PC-3 (cell line): ENCODE results near the gene STXBP5L. TPM values are rescaled to one million over a fixed set of nuclear protein-coding genes. Genes with fewer than 3 reads are reported as not detected.

ENCODE experiments used
- ATAC-seq: fragments of 200-7000 bp; cut with Tn5 transposase; 2 replicates; pipeline ENCODE4 v1.9.1; 2020; ENCODE audit warnings: mild to moderate bottlenecking, moderate library complexity
- BruUV-seq: library from RNA; stranded (reverse); fragments of 400-500 nt; replicated peaks from 2 replicates; lab custom pipeline; 2021; lab: Mats Ljungman, UMichigan
- CTCF ChIA-PET: fragments of 300-600 bp; sonication (Branson Sonifier 250); formaldehyde crosslinking; loops from one replicate; lab custom pipeline; 2022; ENCODE audit warnings: antibody characterized with exemption; lab: Charles Lee
- POLR2A ChIA-PET: fragments of 300-600 bp; sonication (Branson Sonifier 250); formaldehyde crosslinking; loops from one replicate; lab custom pipeline; 2022; ENCODE audit warnings: antibody characterized with exemption; ENCODE audit not compliant: unreplicated experiment; lab: Charles Lee
- DNase-seq: peaks from one replicate; pipeline ENCODE4 v3.0.0-alpha.2; 2015
- H2AFZ ChIP-seq: fragments of 300-600 bp; sonication (generic); 2 replicates; pipeline ENCODE4 v1.6.0; 2016; ENCODE audit warnings: antibody characterized with exemption, low read length
- H3F3A ChIP-seq: fragments of 300-600 bp; sonication (generic); one replicate; pipeline ENCODE4 v1.6.0; 2017; ENCODE audit warnings: antibody characterized with exemption, low read length, control low read depth, mild to moderate bottlenecking; ENCODE audit not compliant: unreplicated experiment
- H3K27ac ChIP-seq: fragments of 300-600 bp; sonication (generic); 2 replicates; pipeline ENCODE4 v1.5.1; 2016; ENCODE audit warnings: mild to moderate bottlenecking, low read length
- H3K27me3 ChIP-seq: fragments of 300-600 bp; sonication (generic); 2 replicates; pipeline ENCODE4 v1.6.1; 2016; ENCODE audit warnings: low read length, mixed read lengths
- H3K36me3 ChIP-seq: fragments of 300-600 bp; sonication (generic); 2 replicates; pipeline ENCODE4 v1.6.1; 2016; ENCODE audit warnings: low read depth, mixed run types, low read length, mixed read lengths
- H3K4me1 ChIP-seq: fragments of 300-600 bp; sonication (generic); 2 replicates; pipeline ENCODE4 v1.5.1; 2016; ENCODE audit warnings: low read length; ENCODE audit not compliant: insufficient read depth
- H3K4me2 ChIP-seq: fragments of 300-600 bp; sonication (generic); 2 replicates; pipeline ENCODE4 v1.6.0; 2016; ENCODE audit warnings: low read length
- H3K4me3 ChIP-seq: fragments of 300-600 bp; sonication (generic); 2 replicates; pipeline ENCODE4 v1.5.1; 2016; ENCODE audit warnings: mild to moderate bottlenecking, low read length, mixed read lengths
- H3K79me2 ChIP-seq: fragments of 300-600 bp; sonication (generic); 2 replicates; pipeline ENCODE4 v1.6.1; 2017; ENCODE audit warnings: low read length, mixed read lengths
- H3K9ac ChIP-seq: fragments of 300-600 bp; sonication (generic); 2 replicates; pipeline ENCODE4 v1.6.0; 2016; ENCODE audit warnings: mild to moderate bottlenecking, low read length
- H3K9me2 ChIP-seq: fragments of 300-600 bp; sonication (generic); replicated peaks from 2 replicates; pipeline ENCODE4 v1.6.1; 2016; ENCODE audit warnings: mixed run types, low read length, mixed read lengths
- H3K9me3 ChIP-seq: fragments of 300-600 bp; sonication (generic); 2 replicates; pipeline ENCODE4 v1.6.1; 2016; ENCODE audit warnings: low read length, mixed read lengths
- H4K20me1 ChIP-seq: fragments of 300-600 bp; sonication (generic); 2 replicates; pipeline ENCODE4 v1.6.1; 2016; ENCODE audit warnings: low read length, mixed read lengths
- CTCF ChIP-seq: fragments of 300-600 bp; sonication (generic); conservative IDR thresholded peaks from 2 replicates; pipeline ENCODE4 v1.5.1; 2017; ENCODE audit warnings: antibody characterized with exemption, low read depth, mild to moderate bottlenecking, low read length
- EZH2 ChIP-seq: fragments of 300-600 bp; sonication (generic); IDR thresholded peaks from one replicate; pipeline ENCODE4 v1.6.1; 2017; ENCODE audit warnings: antibody characterized with exemption, mild to moderate bottlenecking, low read length; ENCODE audit not compliant: unreplicated experiment
- EZH2phosphoT487 ChIP-seq: fragments of 300-600 bp; sonication (generic); IDR thresholded peaks from 2 replicates; pipeline ENCODE4 v1.6.1; 2018; ENCODE audit warnings: mild to moderate bottlenecking, antibody characterized with exemption, low read length, borderline replicate concordance
- intact Hi-C: fragments of 100-400 bp; cut with micrococcal nuclease; formaldehyde crosslinking; loops from 2 replicates; pipeline ENCODE4 v1.9.0; 2023
- total RNA-seq: library from RNA; depleted of rRNA; stranded (reverse); fragments of >200 nt; gene quantifications from 2 replicates; pipeline ENCODE4 v1.2.3, GENCODE V29; 2014

The STXBP5L gene
- total RNA-seq, 1 experiment from 2014 or later: not detected

DNA sequence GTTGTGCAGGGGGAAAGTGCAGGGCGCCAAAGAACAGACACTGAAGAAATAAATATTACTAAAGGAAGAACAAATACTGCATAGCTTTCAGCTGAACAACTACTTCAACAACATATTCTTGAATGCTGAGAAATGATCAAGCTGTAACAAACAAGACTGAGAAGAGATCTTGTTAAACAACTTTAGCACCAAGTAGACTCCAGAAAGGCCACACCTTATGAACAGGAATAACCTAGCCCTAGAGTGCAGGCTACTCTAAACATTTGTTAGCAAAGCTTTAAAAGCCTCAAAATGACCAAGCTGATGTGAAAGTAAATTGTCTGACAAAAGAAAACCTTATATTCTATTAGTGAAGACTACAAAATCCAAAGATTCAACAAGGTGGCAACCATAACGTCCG lies 554.6 kb downstream of the STXBP5L start:
- Histone ChIP-seq H3K79me2 (no peaks in the 10 kb centered on the region), H2AFZ (no peak overlapping the region), H3K36me3 (peaks cover 47% of the 10 kb centered on the region), H3K4me3 (no peak overlapping the region), H3K27me3 (no peaks in the 10 kb centered on the region), H4K20me1 (no peaks in the 10 kb centered on the region), H3K9me2 (no peaks in the 10 kb centered on the region), H3K9me3 (no peaks in the 10 kb centered on the region), H3K4me2 (no peak overlapping the region), H3K4me1 (peaks cover 5% of the 10 kb centered on the region; the same call in 1 of the 2 replicates), H3F3A (no peaks in the 10 kb centered on the region), H3K27ac (no peak overlapping the region), H3K9ac (no peak overlapping the region)
- intact Hi-C loops: loop anchor here (2.0 kb wide), 1 partner anchor 20 kb away; no protein-coding TSS in a partner anchor
- ATAC-seq (no peak), DNase-seq (no peak)
- ChIA-PET POLR2A (no interaction called here), CTCF (no interaction called here)
- no peak for TF ChIP-seq CTCF
- no peak for TF ChIP-seq EZH2phosphoT487
- TF ChIP-seq EZH2: no peak
- BruUV-seq: no TSS peak

GRCh38 chr3:121463745-121464144 lies 555.7 kb downstream of the STXBP5L start:
- no peaks in the 10 kb centered on the region for H4K20me1 ChIP-seq
- no peak overlapping the region for H3K9ac ChIP-seq
- BruUV-seq: no TSS peak
- H3K79me2 ChIP-seq: no peaks in the 10 kb centered on the region
- no peaks in the 10 kb centered on the region for H3F3A ChIP-seq
- peak overlapping the region; percentile 15; the same call in 1 of the 2 replicates for H3K27ac ChIP-seq
- ChIA-PET CTCF (no interaction called here), POLR2A (interaction anchor here (0.6 kb wide), 1 partner anchor 868 kb away, joined by 3 read pairs; no protein-coding TSS in a partner anchor)
- H3K4me1 ChIP-seq: peaks cover 5% of the 10 kb centered on the region; the same call in 1 of the 2 replicates
- no peak overlapping the region for H2AFZ ChIP-seq
- H3K9me3 ChIP-seq: no peaks in the 10 kb centered on the region
- H3K27me3 ChIP-seq: no peaks in the 10 kb centered on the region
- TF ChIP-seq CTCF: no peak
- no peak for TF ChIP-seq EZH2phosphoT487
- TF ChIP-seq EZH2: no peak
- H3K36me3 ChIP-seq: peaks cover 44% of the 10 kb centered on the region
- DNase-seq (peak; percentile 23), ATAC-seq (peak; percentile 84)
- H3K4me3 ChIP-seq: no peak overlapping the region
- no peak overlapping the region for H3K4me2 ChIP-seq
- no peaks in the 10 kb centered on the region for H3K9me2 ChIP-seq
- intact Hi-C loops: loop anchor here (2.0 kb wide), 1 partner anchor 19 kb away; no protein-coding TSS in a partner anchor

DNA sequence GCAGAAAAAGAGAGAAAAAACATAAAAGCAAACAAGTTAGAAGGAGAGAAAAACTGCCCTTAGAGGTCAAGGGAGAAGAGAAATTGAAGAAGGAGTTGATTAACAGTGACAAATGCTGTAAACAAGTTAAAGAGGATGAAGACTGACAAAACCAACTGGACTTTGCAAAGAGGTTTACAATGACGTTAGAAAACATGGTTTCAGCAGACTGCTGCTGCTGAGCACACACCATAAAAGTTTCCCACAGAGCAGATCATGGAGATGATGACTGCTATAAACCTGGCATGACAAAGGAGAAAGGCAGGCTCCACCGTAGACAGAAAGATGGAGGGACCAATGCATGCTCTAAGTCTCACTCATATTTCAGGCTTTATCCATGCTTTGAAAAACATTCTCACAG lies 559.1 kb downstream of the STXBP5L start:
- BruUV-seq: no TSS peak
- H3K36me3 ChIP-seq: peaks cover 40% of the 10 kb centered on the region
- no peak overlapping the region for H2AFZ ChIP-seq
- intact Hi-C loops: no loop called here
- no peak overlapping the region for H3K4me3 ChIP-seq
- no peak for DNase-seq
- H3K27ac ChIP-seq: no peak overlapping the region
- H3F3A ChIP-seq: no peaks in the 10 kb centered on the region
- TF ChIP-seq EZH2phosphoT487: no peak
- no peak for TF ChIP-seq CTCF
- TF ChIP-seq EZH2: no peak
- H4K20me1 ChIP-seq: no peaks in the 10 kb centered on the region
- no peak overlapping the region for H3K9ac ChIP-seq
- no peaks in the 10 kb centered on the region for H3K9me3 ChIP-seq
- ChIA-PET POLR2A (no interaction called here), CTCF (no interaction called here)
- H3K79me2 ChIP-seq: no peaks in the 10 kb centered on the region
- H3K9me2 ChIP-seq: no peaks in the 10 kb centered on the region
- ATAC-seq: peak; percentile 24; the same call in 1 of the 2 replicates
- H3K4me1 ChIP-seq: peaks cover 5% of the 10 kb centered on the region; the same call in 1 of the 2 replicates
- H3K27me3 ChIP-seq: no peaks in the 10 kb centered on the region
- no peak overlapping the region for H3K4me2 ChIP-seq
